Stimulated activated CD8-positive, alpha-beta memory T cell treated with anti-CD3 and anti-CD28 coated beads, Interleukin-2, amount 100 ng/mL, for 1 hour (primary cell): ENCODE results near the gene MUC3A.

ENCODE experiments used
- DNase-seq, 2 donors: peaks; one replicate each; pipeline ENCODE4 v3.0.0-alpha.2; 2020; ENCODE audit warnings: low read depth in 2 of 2

Gene MUC3A

GRCh38 chr7:100944138-100944537 is 5.2 kb upstream of the MUC3A start:
- no peak for DNase-seq

- DNase-seq = no peak
Observed at GRCh38 chr7:100946111-100946510, 3.2 kb upstream of the MUC3A start.

DNA sequence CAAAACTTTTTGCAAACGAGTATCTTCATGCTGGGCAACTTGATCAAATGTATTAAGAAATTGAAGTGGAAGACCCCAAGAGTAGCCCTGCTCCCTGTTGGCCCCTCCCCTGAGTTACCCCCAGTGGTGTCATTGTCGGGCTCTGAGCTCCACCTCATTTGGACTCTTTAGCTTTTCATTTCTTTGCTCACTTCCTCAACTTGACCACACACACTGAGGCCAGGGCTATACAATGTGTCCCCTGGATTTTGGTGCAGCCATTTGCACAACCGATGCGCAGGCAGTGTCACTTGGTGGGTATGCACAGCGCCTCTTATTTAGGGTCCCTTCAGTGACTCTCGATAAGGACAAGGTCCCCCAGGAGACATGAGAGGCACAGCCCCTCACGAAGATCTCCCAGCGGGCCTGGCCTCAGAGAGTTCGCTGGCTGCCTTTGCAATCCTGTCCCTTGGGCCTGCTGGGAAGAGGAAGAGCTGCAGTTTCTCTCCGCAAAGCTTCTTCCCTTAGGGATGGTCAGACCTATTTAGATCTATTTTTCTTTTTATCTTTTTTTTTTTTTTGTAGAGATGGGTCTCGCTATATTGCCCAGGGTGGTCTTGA is 2.5 kb upstream of the MUC3A start:
- no peak for DNase-seq

- no peak for DNase-seq
Observed at GRCh38 chr7:100947792-100948191, 1.5 kb upstream of the MUC3A start.

- no peak for DNase-seq
Observed at GRCh38 chr7:100949933-100950443, 654 bp downstream of the MUC3A start.

GRCh38 chr7:100951172-100951571 is 1.8 kb downstream of the MUC3A start:
- DNase-seq = no peak

DNA sequence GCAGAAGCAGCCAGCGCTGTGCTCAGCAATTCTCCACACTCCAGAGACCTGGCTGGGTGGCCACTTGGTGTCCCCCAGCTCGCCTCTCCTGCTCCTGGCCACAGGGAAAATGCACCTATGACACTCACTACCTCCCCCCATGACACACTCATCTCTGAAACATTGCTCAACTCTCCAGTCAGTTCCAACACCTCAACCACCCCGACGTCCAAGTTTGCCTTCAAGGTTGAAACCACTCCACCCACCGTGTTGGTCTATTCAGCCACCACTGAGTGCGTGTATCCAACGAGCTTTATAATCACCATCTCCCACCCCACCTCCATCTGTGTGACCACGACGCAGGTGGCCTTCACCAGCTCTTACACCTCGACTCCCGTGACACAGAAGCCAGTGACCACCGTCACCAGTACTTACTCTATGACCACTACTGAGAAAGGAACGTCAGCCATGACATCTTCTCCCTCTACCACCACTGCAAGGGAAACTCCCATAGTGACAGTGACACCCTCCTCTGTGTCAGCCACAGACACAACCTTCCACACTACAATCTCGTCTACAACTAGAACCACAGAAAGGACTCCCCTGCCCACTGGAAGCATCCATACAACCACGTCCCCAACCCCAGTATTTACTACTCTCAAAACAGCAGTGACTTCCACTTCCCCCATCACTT is 2.7 kb downstream of the MUC3A start:
- no peak for DNase-seq

DNA sequence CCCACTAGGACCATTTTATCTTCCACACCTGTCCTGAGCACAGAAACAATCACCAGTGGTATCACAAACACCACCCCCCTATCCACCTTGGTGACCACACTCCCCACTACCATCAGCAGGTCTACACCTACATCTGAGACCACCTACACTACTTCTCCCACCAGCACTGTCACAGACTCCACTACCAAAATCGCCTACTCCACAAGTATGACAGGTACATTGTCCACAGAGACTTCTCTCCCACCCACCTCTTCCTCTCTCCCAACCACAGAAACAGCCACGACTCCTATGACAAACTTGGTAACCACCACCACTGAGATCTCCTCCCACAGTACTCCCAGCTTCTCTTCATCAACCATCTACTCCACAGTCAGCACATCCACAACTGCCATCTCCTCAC is 3.3 kb downstream of the MUC3A start:
- DNase-seq = no peak

DNA sequence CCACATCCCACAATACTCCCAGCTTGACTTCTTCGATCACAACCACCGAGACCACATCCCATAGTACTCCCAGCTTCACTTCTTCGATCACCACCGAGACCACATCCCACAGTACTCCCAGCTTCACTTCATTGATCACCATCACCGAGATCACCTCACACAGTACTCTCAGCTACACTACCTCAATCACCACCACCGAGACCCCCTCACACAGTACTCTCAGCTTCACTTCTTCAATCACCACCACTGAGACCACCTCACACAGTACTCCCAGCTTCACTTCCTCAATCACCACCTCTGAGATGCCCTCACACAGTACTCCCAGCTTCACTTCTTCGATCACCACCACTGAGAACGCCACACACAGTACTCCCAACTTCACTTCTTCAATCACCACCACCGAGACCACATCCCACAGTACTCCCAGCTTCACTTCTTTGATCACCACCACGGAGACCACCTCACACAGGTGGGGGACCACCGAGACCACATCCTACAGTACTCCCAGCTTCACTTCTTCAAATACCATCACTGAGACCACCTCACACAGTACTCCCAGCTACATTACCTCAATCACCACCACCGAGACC is 8.6 kb downstream of the MUC3A start:
- no peak for DNase-seq

- no peak for DNase-seq
Observed at GRCh38 chr7:100959894-100960293, 10.6 kb downstream of the MUC3A start.

DNA sequence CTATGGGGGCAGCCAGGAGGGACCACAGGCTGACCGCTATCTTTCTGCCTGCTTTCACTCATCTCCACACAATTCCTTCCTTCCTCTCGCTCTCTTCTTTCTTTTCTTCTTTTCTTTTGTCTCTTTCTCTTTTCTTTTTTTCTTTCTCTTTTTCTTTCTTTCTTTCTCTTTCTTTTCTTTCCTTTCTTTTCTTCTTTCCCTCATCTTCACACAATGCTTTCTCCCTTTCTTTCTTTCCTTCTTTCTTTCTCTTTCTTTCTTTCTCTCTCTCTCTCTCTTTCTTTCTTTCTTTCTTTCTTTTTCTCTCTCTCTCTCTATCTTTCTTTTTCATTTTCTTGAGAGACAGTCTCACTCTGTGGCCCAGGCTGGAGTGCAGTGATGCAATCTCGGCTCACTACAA is 13.2 kb downstream of the MUC3A start:
- no peak for DNase-seq

GRCh38 chr7:100963386-100963785 is 14.1 kb downstream of the MUC3A start:
- no peak for DNase-seq

DNA sequence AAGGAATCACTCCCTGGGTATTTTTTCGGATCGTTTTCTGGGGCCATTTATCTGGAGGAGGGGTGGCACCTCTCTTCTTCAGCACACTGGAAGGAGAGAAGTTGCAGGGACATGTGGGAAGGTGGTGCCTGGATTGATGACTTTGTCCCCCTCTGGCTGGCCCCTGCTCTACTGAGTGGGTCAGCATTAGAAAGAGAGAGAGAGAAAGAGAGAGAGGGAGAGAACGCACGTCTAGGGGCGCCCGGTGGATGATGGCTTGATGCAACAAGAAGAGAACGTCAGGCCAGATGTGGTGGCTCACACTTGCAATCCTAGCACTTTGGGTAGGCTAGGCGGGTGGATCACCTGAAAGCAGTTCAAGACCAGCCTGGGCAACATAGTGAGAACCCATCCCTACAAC is 14.5 kb downstream of the MUC3A start:
- no peak for DNase-seq

DNA sequence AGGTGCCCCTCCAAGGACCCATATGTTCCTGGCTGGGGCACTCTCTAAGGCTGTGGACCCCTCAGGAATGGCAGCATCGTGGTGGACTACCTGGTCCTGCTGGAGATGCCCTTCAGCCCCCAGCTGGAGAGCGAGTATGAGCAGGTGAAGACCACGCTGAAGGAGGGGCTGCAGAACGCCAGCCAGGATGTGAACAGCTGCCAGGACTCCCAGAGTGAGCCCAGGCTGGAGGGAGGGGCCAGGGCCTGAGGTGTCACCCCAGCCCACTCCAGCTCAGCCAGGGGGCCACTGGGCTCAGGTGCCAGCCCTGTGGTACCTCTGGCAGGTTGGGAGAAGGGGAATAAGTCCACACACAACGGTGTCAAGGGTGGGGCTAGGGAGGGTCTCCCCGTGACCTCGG is 15.3 kb downstream of the MUC3A start:
- no peak for DNase-seq

DNA sequence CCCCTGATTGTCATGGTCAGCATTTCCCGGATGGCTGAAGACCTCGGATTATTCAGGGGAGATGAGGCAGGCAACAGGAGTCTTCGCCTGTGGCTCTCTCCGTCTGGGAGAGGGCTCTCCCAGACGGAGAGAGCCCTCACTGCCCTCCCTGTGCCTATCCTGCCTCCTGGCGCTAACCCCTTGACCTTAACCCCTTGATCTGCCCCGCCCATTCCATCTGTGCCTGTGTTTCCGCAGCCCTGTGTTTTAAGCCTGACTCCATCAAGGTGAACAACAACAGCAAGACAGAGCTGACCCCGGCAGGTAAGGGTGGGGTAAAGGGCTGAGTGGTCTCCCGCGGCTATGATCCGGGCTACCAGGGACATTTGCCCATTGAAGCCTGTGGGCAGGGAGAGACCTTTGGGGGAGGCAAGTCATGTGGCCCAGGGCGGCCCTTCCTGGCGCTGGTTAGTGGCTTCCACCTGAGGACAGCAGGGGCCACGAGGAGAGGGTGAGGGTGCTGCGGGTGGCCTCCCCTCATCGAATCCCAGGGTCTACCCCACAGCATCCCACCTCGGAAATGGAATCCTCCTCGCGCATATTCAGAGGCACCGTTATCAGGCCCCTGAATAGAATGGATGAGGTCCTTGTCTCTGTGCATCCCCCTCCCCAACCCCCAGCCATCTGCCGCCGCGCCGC is 15.8 kb downstream of the MUC3A start:
- no peak for DNase-seq

DNA sequence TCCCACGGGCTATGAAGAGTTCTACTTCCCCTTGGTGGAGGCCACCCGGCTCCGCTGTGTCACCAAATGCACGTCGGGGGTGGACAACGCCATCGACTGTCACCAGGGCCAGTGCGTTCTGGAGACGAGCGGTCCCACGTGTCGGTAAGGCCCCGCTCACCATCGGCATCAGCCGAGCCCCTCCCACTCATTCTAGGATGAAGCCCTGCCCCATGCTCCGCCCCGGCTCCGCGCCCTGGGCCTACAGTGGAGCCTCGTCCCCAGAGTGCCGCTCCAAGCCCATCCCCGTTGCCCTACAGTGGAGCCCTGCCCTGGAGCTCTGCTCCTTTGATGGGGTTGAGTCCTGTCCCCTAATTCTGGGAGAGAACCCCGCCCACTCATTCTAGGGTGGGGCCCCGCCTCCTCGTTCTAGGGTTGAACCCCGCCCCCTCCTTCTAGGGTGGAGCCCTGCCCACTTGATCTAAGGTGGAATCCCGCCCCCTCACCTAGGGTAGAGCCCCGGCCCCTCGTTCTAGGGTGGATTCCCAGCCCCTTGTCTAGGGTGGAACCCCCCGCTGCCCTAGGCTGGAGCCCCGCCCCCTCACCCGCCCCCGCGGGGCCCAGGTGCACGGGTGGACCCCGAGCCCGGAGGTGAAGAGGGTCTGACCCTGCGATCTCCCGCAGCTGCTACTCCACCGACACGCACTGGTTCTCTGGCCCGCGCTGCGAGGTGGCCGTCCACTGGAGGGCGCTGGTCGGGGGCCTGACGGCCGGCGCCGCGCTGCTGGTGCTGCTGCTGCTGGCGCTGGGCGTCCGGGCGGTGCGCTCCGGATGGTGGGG is 16.6 kb downstream of the MUC3A start:
- DNase-seq = peak; percentile 41 to 55

DNA sequence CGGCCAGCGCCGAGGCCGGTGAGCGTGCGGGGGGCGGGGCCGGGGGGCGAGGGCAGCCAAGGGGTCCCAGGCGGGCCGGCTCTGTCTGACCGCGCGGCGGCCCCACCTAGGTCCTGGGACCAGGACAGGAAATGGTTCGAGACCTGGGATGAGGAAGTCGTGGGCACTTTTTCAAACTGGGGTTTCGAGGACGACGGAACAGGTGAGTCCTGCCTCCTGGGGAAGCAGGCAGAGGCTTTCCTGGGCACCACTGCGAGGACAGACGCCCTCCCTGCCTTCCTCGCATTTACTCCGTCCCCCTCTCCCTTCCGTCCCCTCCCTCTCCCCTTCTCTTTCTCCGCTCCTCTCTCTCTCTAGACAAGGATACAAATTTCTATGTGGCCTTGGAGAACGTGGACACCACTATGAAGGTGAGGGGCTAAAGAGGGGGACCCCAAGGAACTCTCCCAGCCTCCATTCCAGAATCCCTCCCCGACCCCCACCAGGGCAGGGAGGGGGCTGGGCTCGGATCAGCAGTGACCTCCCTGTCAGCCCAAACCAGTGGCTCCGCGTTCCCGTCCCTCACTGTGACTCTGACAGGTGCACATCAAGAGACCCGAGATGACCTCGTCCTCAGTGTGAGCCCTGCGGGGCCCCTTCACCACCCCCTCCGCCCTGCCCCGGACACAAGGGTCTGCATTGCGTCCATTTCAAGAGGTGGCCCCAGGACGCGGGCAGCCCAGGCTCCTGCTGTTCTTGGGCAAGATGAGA is 17.4 kb downstream of the MUC3A start:
- DNase-seq = no peak

DNA sequence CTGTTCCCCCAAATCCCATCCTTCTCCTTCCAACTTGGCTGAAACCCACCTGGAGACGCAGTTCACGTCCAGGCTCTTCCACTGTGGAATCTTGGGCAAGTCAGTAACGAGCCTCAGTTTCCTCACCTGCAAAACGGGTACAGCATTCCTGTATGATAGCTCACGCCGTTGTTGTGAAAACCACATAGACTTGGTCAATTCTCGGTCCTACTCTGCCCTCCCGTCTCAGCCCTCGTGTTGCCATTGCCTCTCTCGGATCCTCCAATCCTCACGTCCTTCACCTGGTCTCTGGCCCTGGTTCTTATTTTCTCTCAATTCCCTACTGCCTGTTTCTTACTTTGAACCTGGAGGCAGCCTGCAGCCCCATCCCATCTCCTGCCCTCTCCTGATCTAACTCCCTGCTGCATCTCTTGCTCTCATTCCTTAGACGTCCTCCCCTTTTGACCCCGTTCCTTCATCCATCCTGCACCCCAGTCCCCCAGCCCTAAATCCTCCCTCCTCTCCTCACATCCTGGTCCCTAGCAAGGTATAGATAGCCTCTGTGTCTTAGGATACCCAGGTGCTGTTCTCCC is 18.0 kb downstream of the MUC3A start:
- DNase-seq = no peak

- no peak for DNase-seq
Observed at GRCh38 chr7:100968031-100968430, 18.7 kb downstream of the MUC3A start.

GRCh38 chr7:100968650-100969049 is 19.3 kb downstream of the MUC3A start:
- no peak for DNase-seq
